ENCODE data around the gene MTX1.
"Not testable (repeated sequence)": the region's sequence is repeated elsewhere in the genome, so short reads cannot be mapped to it uniquely, and the experiment has no call there.

MTX1 gene

DNA sequence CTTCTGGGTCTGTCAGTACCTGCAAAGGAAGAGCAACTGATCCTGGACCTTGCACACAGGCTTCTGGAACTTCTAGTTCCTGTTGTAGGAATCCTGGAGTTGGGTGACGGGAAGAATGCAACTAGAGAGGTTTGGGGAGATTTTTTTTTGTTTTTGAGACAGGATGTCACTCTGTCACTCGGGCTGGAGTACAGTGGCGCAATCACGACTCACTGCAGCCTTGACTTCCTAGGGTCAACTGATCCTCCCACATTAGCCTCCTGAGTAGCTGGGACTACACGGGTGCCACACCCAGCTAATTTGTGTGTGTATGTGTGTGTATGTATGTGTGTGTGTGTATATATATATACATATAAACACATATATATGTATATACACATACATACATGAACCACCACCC is 28.0 kb downstream of the MTX1 start:
- no peak for DNase-seq (ENCODE audit: low spot score)

DNA sequence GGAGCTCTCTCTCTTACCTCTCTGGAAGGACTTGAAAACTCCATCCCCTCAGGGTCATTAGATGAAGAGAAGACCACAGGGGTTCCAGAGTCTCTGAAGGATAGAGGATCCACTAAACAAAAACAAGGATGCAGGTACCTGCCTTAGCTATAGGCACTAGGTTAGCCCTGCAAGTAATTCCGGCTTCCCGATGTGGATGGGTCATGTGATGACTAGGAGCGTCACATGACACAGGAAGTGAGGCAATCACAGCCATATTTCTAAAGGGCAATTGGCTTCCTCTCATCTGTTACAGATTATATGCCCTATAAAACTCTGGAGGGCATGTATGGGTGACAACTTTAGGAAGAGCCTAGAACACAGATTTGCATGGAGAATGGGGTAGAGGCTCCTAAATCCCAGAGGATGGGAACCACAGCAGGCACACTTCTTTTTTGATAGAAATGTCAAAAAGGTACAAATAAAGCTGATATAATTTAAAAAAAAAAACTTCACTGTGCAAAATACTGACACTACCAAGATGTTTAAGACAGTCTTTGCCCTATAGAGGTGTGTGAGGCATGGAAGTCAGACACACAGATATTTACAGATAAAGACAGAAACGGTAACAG is 32.7 kb downstream of the MTX1 start:
- DNase-seq (ENCODE audit: low spot score), result peak; percentile 75

DNA sequence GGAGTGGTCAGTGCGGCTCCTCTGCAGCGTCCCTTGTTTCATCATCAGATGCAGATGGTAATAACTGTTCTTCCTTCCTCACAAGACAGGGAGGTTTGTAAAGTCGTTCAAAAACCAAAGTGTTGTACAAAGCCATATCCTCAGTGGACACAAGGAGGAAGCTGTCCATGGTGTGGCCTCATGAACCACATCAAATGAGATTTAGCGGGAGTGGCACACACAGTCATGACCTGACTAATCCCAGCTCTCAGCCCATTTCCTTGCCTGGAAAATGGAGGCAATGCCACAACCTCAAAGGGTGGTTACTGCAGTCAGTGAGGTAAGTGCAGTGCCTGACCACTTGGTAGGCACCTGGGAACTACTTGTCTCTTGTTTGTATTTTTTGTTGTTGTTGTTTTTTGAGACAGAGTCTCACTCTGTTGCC is 33.4 kb downstream of the MTX1 start:
- DNase-seq (ENCODE audit: low spot score), result no peak

DNA sequence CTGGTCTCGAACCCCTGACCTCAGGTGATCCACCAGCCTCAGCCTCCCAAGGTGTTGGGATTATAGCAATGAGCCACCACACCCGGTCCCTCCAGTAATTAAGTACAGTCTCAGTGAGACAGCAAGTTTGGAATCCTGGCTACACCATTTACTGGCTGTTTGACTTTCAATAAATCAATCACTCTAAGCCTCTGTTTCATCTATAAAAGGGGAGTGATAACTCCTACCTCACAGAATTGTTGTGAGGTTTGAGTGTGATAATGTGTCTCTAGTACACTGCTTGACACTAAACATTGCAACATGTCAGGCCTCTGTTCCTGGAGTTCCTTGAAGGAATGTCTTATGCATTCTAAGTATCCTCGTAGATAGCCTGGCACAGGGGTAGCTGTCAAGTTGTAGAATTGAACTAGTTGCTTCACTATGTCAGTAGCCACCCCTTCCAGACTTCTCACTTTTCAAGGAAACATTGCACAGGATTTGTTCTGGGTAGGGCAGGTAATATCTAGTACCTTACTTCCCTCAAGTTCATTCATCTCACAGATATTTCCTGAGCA is 34.4 kb downstream of the MTX1 start:
- DNase-seq (ENCODE audit: low spot score), result no peak

- DNase-seq (ENCODE audit: low spot score), result peak; percentile 97
These were observed 36.1 kb downstream of the MTX1 start for GRCh38 chr1:155244368-155245162.

GRCh38 chr1:155245163-155245524 is 36.6 kb downstream of the MTX1 start:
- no peak for DNase-seq (ENCODE audit: low spot score)

DNA sequence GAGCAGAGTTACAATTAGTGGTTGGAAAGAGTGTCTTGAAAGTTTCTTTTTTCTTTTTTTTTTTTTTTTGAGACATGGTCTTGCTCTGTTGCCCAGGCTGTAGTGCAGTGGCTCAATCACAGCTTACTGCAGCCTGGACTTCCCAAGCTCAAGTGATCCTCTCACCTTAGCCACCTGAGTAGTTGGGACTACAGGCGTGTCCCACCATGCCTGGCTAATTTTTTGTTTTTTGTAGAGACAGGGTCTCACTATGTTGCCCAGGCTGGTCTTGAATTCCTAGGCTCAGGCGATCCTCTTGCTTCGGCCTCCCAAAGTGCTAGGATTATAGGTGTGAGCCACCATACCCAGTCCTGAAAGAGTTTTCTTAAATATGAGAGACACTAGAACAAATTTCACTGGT is 38.3 kb downstream of the MTX1 start:
- not testable (repeated sequence) for DNase-seq (ENCODE audit: low spot score)

GRCh38 chr1:155247667-155248553 is 39.4 kb downstream of the MTX1 start:
- DNase-seq (ENCODE audit: low spot score), result no peak

DNA sequence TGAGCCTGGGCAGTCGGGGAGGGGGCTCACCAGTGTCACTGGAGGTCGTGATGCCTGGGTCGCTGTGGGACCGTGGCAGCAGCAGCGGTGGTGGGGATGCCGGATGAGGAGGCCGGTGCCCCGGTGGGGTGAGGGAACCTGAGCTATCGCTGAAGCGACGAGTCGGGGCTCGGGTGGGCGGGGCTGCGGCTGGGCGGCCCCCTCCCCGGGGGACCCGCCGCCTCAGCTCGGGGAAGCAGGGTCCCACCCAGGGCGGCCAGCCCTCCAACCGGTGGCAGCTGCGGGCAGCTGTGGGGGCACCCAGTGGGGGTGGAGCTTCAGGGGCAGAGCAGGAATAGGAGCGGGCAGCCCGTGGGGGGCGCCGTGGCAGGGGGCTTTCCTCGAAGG is 41.7 kb downstream of the MTX1 start:
- no peak for DNase-seq (ENCODE audit: low spot score)

DNA sequence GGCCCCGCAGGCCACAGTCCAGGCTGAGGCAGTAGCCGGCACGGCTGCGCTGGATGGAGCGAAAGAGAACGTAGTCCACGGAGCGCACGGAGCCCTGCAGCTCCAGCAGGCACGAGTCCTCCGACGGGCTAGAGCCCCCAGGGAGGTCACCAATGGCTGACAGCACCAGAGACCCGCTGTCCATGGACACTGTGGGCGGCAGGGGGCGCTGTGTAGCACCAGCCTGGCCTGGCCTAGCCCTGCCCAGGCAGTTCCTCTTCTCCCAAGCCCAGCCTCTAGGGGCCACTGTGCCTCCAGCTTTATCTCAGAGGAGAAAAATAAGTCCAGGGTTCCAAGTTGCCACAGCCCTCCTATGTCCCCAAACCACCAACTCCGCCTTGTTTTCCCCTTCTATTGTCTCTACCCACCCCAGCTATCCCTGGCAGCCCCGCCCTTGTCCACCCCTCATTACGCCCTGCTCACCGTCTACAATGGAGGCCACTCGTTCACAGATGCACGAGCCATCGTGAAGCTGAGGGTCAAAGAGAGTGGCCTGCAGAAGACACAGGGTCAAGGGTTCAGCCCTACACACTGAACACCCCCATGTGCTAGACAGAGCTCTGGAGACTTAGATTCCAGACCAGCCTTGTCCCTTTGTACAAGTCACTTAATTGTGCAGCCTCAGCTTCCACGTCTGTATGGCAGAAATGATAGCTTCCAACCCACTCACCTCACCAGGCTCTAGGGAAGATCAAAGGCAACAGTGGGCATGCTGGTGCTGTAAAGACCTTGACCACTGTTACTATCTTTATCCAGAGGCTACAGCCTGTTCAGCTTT is 42.3 kb downstream of the MTX1 start:
- peak; percentile 94 for DNase-seq (ENCODE audit: low spot score)

- DNase-seq (ENCODE audit: low spot score), result no peak
These were observed 43.1 kb downstream of the MTX1 start for GRCh38 chr1:155251566-155251965.

GRCh38 chr1:155253208-155253607 is 44.7 kb downstream of the MTX1 start:
- no peak for DNase-seq (ENCODE audit: low spot score)

GRCh38 chr1:155253797-155254196 is 45.3 kb downstream of the MTX1 start:
- DNase-seq (ENCODE audit: low spot score), result no peak

DNA sequence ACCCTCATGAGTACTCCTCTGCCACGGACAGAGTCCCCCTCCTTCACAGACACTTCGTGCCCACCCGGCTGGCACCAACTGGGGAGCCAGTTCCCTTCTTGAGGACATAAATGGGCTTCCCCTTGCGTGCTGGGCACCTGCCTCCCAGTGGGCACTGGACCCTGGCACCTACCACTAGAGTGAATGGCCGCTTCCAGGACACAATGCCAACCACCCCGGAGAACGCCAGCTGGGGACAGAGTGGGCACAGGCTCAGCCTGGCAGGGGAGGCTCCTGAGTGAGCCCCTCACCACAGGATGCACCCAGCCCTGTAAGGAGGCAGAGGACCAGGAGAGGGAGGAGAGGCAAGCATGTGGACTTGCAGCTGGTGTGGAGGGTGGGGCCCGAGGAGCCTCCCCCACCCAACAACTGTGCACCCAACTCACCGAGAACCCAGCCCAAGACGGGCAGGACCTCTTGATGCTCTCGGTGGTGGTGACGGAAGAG is 45.8 kb downstream of the MTX1 start:
- no peak for DNase-seq (ENCODE audit: low spot score)

- no peak for DNase-seq (ENCODE audit: low spot score)
These were observed 46.3 kb downstream of the MTX1 start for GRCh38 chr1:155254714-155255242.

DNA sequence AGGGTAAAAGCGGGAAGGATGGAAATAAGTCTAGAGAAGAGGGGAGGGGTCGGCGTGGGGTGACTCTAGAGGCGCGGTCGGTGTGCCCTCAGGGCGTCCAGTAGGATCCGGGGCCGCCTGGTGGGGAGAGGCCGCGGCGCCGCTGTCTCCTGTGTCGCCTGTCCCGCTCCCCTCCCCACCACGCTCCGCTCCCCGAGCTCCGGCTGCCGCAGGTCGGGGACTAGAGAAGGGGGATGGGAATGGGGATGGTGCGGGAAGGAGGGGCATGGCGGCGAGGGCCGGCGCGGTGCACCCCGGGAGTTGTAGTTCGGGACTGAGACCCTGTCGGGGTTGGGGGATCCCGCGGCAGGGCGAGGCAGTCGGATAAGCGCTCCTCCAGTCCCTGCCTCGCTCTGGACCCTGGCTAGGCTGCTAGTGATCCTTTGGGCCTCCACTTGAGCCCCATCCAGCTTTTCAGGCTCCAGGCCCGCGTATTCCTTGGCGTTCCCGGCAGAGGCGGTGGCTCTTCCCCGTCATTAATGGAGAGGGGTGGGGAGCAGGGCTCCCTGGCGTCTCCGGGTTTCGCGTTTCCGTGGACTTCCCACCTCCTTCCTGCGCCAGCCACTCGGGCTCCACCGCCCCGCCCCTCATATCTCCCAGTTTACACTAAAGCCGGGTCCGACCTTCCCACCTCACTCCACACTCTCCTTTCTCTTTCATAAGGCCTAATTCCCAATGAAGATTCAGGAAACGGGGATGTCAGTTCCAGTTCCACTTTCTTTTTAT is 46.9 kb downstream of the MTX1 start, which contains the start of gene ENTREP3:
Gene ENTREP3 (minus strand): TSS at position 241 of the 765 bp plus-strand sequence. CDS start 606 bp downstream, outside the sequence.
- peak; percentile 67 for DNase-seq (ENCODE audit: low spot score)

GRCh38 chr1:155256058-155256852 is 47.8 kb downstream of the MTX1 start:
- no peak for DNase-seq (ENCODE audit: low spot score)

GRCh38 chr1:155260276-155260675 is 51.8 kb downstream of the MTX1 start:
- no peak for DNase-seq (ENCODE audit: low spot score)

DNA sequence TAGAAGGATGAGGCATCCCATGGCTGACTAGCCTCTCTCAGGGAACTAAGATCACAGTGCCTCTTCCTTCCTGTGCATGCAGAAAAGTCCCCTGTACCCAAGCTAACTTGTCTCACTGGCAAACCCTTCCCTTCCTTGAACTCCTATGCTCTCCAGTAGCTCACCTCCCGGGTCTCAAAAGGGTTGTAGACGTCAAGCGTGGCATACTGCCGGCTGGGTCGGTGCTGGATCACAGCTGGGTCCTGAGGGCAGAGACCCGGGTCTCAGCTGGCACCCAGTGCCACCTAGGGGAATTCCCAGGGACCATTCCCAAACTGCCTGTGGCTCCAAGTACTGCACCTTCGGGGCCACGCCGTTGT is 53.0 kb downstream of the MTX1 start:
- no peak for DNase-seq (ENCODE audit: low spot score)

Measured in CD4-positive, alpha-beta T cell treated with Interleukin-6 at 100 ng/mL for 8 hours (primary cell).